ENCODE measurements around the gene DNM3. TPM values are rescaled to one million over a fixed set of nuclear protein-coding genes. Genes with fewer than 3 reads are reported as not detected.

The DNM3 gene
- total and polyA plus RNA-seq, 2 of the 8 experiments (the other 6 are each of a cell fraction or from before 2014, with no cell fraction given), result 2.0 to 8.5 TPM

GRCh38 chr1:171793636-171794035, 47.7 kb upstream of the DNM3 start:
- H3K9ac ChIP-seq (replicated peaks in 1 of 4; ENCODE audit: extremely low read depth in 1 of 4, low read depth in 3 of 4, low read length in 3 of 4), result no peak overlapping the region
- H2BK15ac ChIP-seq (ENCODE audit: low read length), result no peak overlapping the region
- 92% methylated on average over 1 of the region's 1 CpG; no CpG with 5 or more reads in 1 of the 2 experiments for WGBS, 2 experiments (ENCODE audit: extremely low coverage in 1 of 2, insufficient coverage in 1 of 2, insufficient read length in 1 of 2, insufficient replicate concordance in 2 of 2, low coverage in 1 of 2, low lambda C conversion rate in 2 of 2, missing lambda C conversion rate in 1 of 2)
- TF ChIP-seq ATF3 (IDR thresholded peaks at IDR 0.05; ENCODE audit: insufficient read depth, low read depth, low read length), result no peak
- TF ChIP-seq KDM1A (IDR thresholded peaks at IDR 0.05; ENCODE audit: borderline replicate concordance, low read length), result no peak
- no peak for TF ChIP-seq TCF12 (IDR thresholded peaks at IDR 0.05; ENCODE audit: low read depth, low read length)
- no peak for TF ChIP-seq CBX5 (IDR thresholded peaks at IDR 0.05; ENCODE audit: low read depth, low read length)
- no peak for TF ChIP-seq RNF2 (IDR thresholded peaks at IDR 0.05; ENCODE audit: borderline replicate concordance, low read depth, low read length, missing control alignments, poor library complexity, severe bottlenecking)
- no peak for TF ChIP-seq ZNF274 (IDR thresholded peaks at IDR 0.05; ENCODE audit: borderline replicate concordance, extremely low read depth, low read length)
- no peak for TF ChIP-seq CTBP2 (IDR thresholded peaks at IDR 0.05; ENCODE audit: borderline replicate concordance, insufficient read depth, insufficient read length, low read length)
- TF ChIP-seq CBX8 (IDR thresholded peaks at IDR 0.05; ENCODE audit: borderline replicate concordance, low read depth, low read length), result no peak
- no peak for TF ChIP-seq TEAD4 (IDR thresholded peaks at IDR 0.05; ENCODE audit: low read depth, low read length)
- no peak for TF ChIP-seq YY1 (IDR thresholded peaks at IDR 0.05; ENCODE audit: low read depth, low read length)

More at GRCh38 chr1:171793636-171794035, 47.7 kb upstream of the DNM3 start:
- peaks cover 1% of the 10 kb centered on the region for H3K79me1 ChIP-seq (ENCODE audit: low read depth, low read length)
- peaks cover 0 to 8% of the 10 kb centered on the region in 2 experiments; a peak in 1 of 4 replicates for H3K79me2 ChIP-seq (ENCODE audit: control insufficient read depth in 1 of 2, insufficient read depth in 2 of 2, low read length in 2 of 2)
- peaks cover 34 to 91% (median 76%) of the 10 kb centered on the region in 4 experiments for H3K36me3 ChIP-seq (ENCODE audit: control insufficient read depth in 2 of 4, insufficient read depth in 4 of 4, low read length in 3 of 4)
- H3K4me3 ChIP-seq (ENCODE audit: extremely low read depth in 1 of 4, insufficient read depth in 2 of 4, low read depth in 3 of 4, low read length in 4 of 4), result no peak overlapping the region
- H3K9me3 ChIP-seq (ENCODE audit: insufficient read depth in 2 of 2, low read depth in 1 of 2, low read length in 1 of 2), result no peaks in the 10 kb centered on the region; a peak in 1 of 4 replicates
- H3K23ac ChIP-seq (ENCODE audit: insufficient read length), result no peak overlapping the region
- no peak overlapping the region for H4K5ac ChIP-seq (ENCODE audit: insufficient read length, low read depth, low read length)
- no peak overlapping the region for H2BK12ac ChIP-seq (ENCODE audit: low read depth, low read length)
- no peak overlapping the region for H2BK20ac ChIP-seq (ENCODE audit: low read length)
- H3K14ac ChIP-seq (ENCODE audit: insufficient read length), result no peak overlapping the region
- no peak overlapping the region for H3K4me2 ChIP-seq (ENCODE audit: insufficient read depth in 1 of 2, low read depth in 2 of 2, low read length in 2 of 2)
- H3K27ac ChIP-seq (ENCODE audit: low read depth, low read length), result no peak overlapping the region
- no peak overlapping the region for H2AK5ac ChIP-seq (ENCODE audit: low read depth, low read length)
- no peaks in the 10 kb centered on the region for H3K23me2 ChIP-seq (ENCODE audit: low read depth, low read length)
- no peak overlapping the region for H4K91ac ChIP-seq (replicated peaks; ENCODE audit: insufficient read length, low read length)
- H2BK5ac ChIP-seq (ENCODE audit: low read depth, low read length), result no peak overlapping the region
- H3K4me1 ChIP-seq (replicated peaks in 1 of 4; ENCODE audit: control insufficient read depth in 3 of 4, insufficient read depth in 4 of 4, low read length in 3 of 4), result no peaks in the 10 kb centered on the region
- ChIA-PET CTCF (ENCODE audit: partially characterized antibody) (interaction anchor here (0.6 to 5.5 kb wide), 4 partner anchors 9 to 245 kb away, joined by 3 to 36 read pairs (median 6); no protein-coding TSS in a partner anchor), POLR2A (ENCODE audit: partially characterized antibody) (no interaction called here)
- H4K8ac ChIP-seq (ENCODE audit: extremely low read depth, insufficient read depth, low read length), result no peak overlapping the region
- H3K4ac ChIP-seq (replicated peaks; ENCODE audit: insufficient read length, low read depth, low read length), result no peak overlapping the region
- DNase-seq (ENCODE audit: low read depth in 1 of 2, low spot score in 2 of 2) (no peak), FAIRE-seq (no peak)
- no peak overlapping the region for H2AFZ ChIP-seq (ENCODE audit: low read length)
- no peak overlapping the region for H3K56ac ChIP-seq (replicated peaks; ENCODE audit: insufficient read length, low read depth, low read length)
- no peak overlapping the region for H3K18ac ChIP-seq (ENCODE audit: extremely low read depth, low read length)
- peaks cover under 1 to 6% of the 10 kb centered on the region in 2 experiments for H4K20me1 ChIP-seq (replicated peaks in 1 of 2; ENCODE audit: control insufficient read depth in 1 of 2, insufficient read depth in 2 of 2, low read length in 2 of 2)
- H3K27me3 ChIP-seq (replicated peaks in 1 of 4; ENCODE audit: control insufficient read depth in 3 of 4, extremely low read depth in 1 of 4, insufficient read depth in 3 of 4, low read length in 3 of 4), result no peaks in the 10 kb centered on the region
- no peak overlapping the region for H2BK120ac ChIP-seq (replicated peaks; ENCODE audit: low read depth, low read length)

Data from H1 (cell line).